ENCODE data around the gene AOC3. TPM values are rescaled to one million over a fixed set of nuclear protein-coding genes. Genes with fewer than 3 reads are reported as not detected.

Gene AOC3
- total RNA-seq, 4 donors from 2014 or later, result 49.0 to 74.1 (median 53.0) TPM

- Histone ChIP-seq H3K9me3 (no peaks in the 10 kb centered on the region), H3K4me3 (peak overlapping the region; percentile 52 to 96 (median 76)), H3K27me3 (no peaks in the 10 kb centered on the region), H3K4me1 (peaks cover 0 to 36% (median 14%) of the 10 kb centered on the region in 4 donors), H3K27ac (peak overlapping the region; percentile 44 to 90 (median 88)), H3K36me3 (peaks cover 0 to 41% (median 19%) of the 10 kb centered on the region in 3 donors)
- 6 to 11% methylated on average over 10 to 16 of the region's 18 CpGs for WGBS, 2 donors
- no peak for DNase-seq (ENCODE audit: low spot score in 2 of 2)
- TF ChIP-seq POLR2A (IDR thresholded peaks at IDR 0.05) (no peak), EP300 (IDR thresholded peaks at IDR 0.05) (no peak), CTCF (IDR thresholded peaks at IDR 0.05) (no peak)
Observed at GRCh38 chr17:42833767-42834422, 17.1 kb upstream of the AOC3 start.

- Histone ChIP-seq H3K9me3 (no peaks in the 10 kb centered on the region), H3K27me3 (no peaks in the 10 kb centered on the region), H3K27ac (no peak overlapping the region), H3K4me1 (peaks cover 0 to 36% (median 14%) of the 10 kb centered on the region in 4 donors), H3K4me3 (no peak overlapping the region), H3K36me3 (peaks cover 0 to 60% (median 29%) of the 10 kb centered on the region in 3 donors)
- WGBS, 2 donors, result 96% methylated on average over 6 of the region's 6 CpGs
- DNase-seq (ENCODE audit: low spot score in 2 of 2), result no peak
- TF ChIP-seq CTCF (IDR thresholded peaks at IDR 0.05), result no peak
- TF ChIP-seq EP300 (IDR thresholded peaks at IDR 0.05), result no peak
- no peak for TF ChIP-seq POLR2A (IDR thresholded peaks at IDR 0.05)
Observed at GRCh38 chr17:42835732-42836131, 15.3 kb upstream of the AOC3 start.

- H3K36me3 ChIP-seq, result peaks cover 0 to 92% (median 44%) of the 10 kb centered on the region in 3 donors
- WGBS, 2 donors, result 65 to 66% methylated on average over 11 of the region's 11 CpGs
- H3K4me3 ChIP-seq, result no peak overlapping the region
- H3K4me1 ChIP-seq, result peaks cover 0 to 30% (median 1%) of the 10 kb centered on the region in 4 donors
- H3K27ac ChIP-seq, result no peak overlapping the region
- TF ChIP-seq POLR2A (IDR thresholded peaks at IDR 0.05), result no peak
- H3K9me3 ChIP-seq, result no peaks in the 10 kb centered on the region
- no peak for DNase-seq (ENCODE audit: low spot score in 2 of 2)
- H3K27me3 ChIP-seq, result no peaks in the 10 kb centered on the region
Observed at GRCh38 chr17:42841975-42842685, 8.9 kb upstream of the AOC3 start.

- Histone ChIP-seq H3K4me1 (peaks cover 0 to 31% (median 5%) of the 10 kb centered on the region in 4 donors), H3K27ac (peak overlapping the region in 1 of 4 donors; percentile 22), H3K4me3 (no peak overlapping the region), H3K9me3 (no peaks in the 10 kb centered on the region), H3K27me3 (no peaks in the 10 kb centered on the region), H3K36me3 (peaks cover 0 to 78% (median 32%) of the 10 kb centered on the region in 3 donors)
- DNase-seq (ENCODE audit: low spot score in 2 of 2), result peak in 1 of 2 donors; percentile 43
- no peak for TF ChIP-seq POLR2A (IDR thresholded peaks at IDR 0.05)
- peak; percentile 79 to 89 (median 85) for TF ChIP-seq CTCF (IDR thresholded peaks at IDR 0.05)
- no peak for TF ChIP-seq EP300 (IDR thresholded peaks at IDR 0.05)
- WGBS, 2 donors, result 30% methylated on average over 6 of the region's 6 CpGs
Observed at GRCh38 chr17:42843358-42843934, 7.6 kb upstream of the AOC3 start.

- no peaks in the 10 kb centered on the region for H3K9me3 ChIP-seq
- no peaks in the 10 kb centered on the region for H3K27me3 ChIP-seq
- no peak within 1 kb of the TSS for H3K4me3 ChIP-seq
- H3K27ac ChIP-seq, result peak within 1 kb of the TSS in 1 of 4 donors; percentile 32
- H3K4me1 ChIP-seq, result peaks cover 0 to 31% (median 5%) of the 10 kb centered on the region in 4 donors
- TF ChIP-seq POLR2A (IDR thresholded peaks at IDR 0.05) (no peak), EP300 (IDR thresholded peaks at IDR 0.05) (no peak), CTCF (IDR thresholded peaks at IDR 0.05) (no peak)
- H3K36me3 ChIP-seq, result peaks cover 0 to 70% (median 24%) of the 10 kb centered on the region in 3 donors
- WGBS, 2 donors, result 63 to 66% methylated on average over 4 of the region's 4 CpGs
- no peak for DNase-seq (ENCODE audit: low spot score in 2 of 2)
Observed at GRCh38 chr17:42844271-42844670, 6.7 kb upstream of the AOC3 start, which contains the start of gene AOC2. AOC2 (plus strand) TSS chr17:42844580; CDS start chr17:42844627, 47 bp downstream.
